GM12878 (cell line): ENCODE data around the gene DMAP1. TPM values are rescaled to one million over a fixed set of nuclear protein-coding genes. Genes with fewer than 3 reads are reported as not detected.

Experiments used
- ATAC-seq: fragments of 200-7000 bp; cut with Tn5 transposase; 3 replicates; pipeline ENCODE4 v1.9.1; 2020; ENCODE audit warnings: mild to moderate bottlenecking, moderate library complexity
- BruUV-seq: library from RNA; stranded (reverse); fragments of 400-500 nt; replicated peaks from 2 replicates; lab custom pipeline; 2021; lab: Mats Ljungman, UMichigan
- CTCF ChIA-PET: fragments of 300-600 bp; sonication (Branson Sonifier 250); formaldehyde crosslinking; extraction: SDS; loops from one replicate; lab custom pipeline; 2021; ENCODE audit warnings: inconsistent platforms; lab: Yijun Ruan, JAX
- POLR2A ChIA-PET: fragments of 350-600 bp; formaldehyde crosslinking; extraction: SDS; loops from one replicate; lab custom pipeline; 2021; ENCODE audit warnings: inconsistent platforms; lab: Charles Lee
- RAD21 ChIA-PET: fragments of 300-600 bp; sonication (Branson Sonifier 250); formaldehyde crosslinking; loops from one replicate; lab custom pipeline; 2023; ENCODE audit warnings: antibody characterized with exemption; ENCODE audit not compliant: unreplicated experiment; lab: Charles Lee
- SMC1A ChIA-PET: fragments of 300-600 bp; sonication (Branson Sonifier 250); formaldehyde crosslinking; loops from one replicate; lab custom pipeline; 2023; ENCODE audit not compliant: unreplicated experiment, uncharacterized antibody; lab: Charles Lee
- DNase-seq: peaks from one replicate; pipeline ENCODE4 v3.0.0-alpha.2; 2011; ENCODE audit warnings: low read depth, low spot score
- FAIRE-seq: peaks from 3 replicates; lab custom pipeline; 2011; peaks lifted over from hg19 to GRCh38; lab: Jason Lieb, UNC
- H2AFZ ChIP-seq: 2 replicates; pipeline ENCODE4 v1.6.0; 2011; ENCODE audit warnings: low read depth, low read length, control low read depth; ENCODE audit not compliant: control insufficient read depth
- H3K27ac ChIP-seq: 2 replicates; pipeline ENCODE4 v1.5.1; 2011; ENCODE audit warnings: control low read depth; ENCODE audit not compliant: control insufficient read depth, insufficient read depth
- H3K27me3 ChIP-seq, 2 experiments: replicated peaks in 1 of 2; 2 replicates each; pipeline versions ENCODE4 v1.6.0 to v1.6.1; 2011; ENCODE audit warnings: low read length in 1 of 2; ENCODE audit not compliant: control insufficient read depth in 2 of 2, insufficient read depth in 2 of 2
- H3K36me3 ChIP-seq, 2 experiments: 2 replicates each; pipeline ENCODE4 v1.5.1; 2011; ENCODE audit warnings: low read length in 1 of 2; ENCODE audit not compliant: control insufficient read depth in 2 of 2, insufficient read depth in 2 of 2
- H3K4me1 ChIP-seq: 2 replicates; pipeline ENCODE4 v1.6.1; 2011; ENCODE audit warnings: mild to moderate bottlenecking, low read length, moderate library complexity, mixed read lengths; ENCODE audit not compliant: control insufficient read depth, insufficient read depth
- H3K4me2 ChIP-seq: 2 replicates; pipeline ENCODE4 v1.6.0; 2011; ENCODE audit warnings: control low read depth; ENCODE audit not compliant: control insufficient read depth, insufficient read depth
- H3K4me3 ChIP-seq: fragments of 200-600 bp; sonication (generic); 2 replicates; pipeline ENCODE4 v1.5.1; 2016
- H3K79me2 ChIP-seq: 2 replicates; pipeline ENCODE4 v1.6.0; 2011; ENCODE audit warnings: low read length; ENCODE audit not compliant: control insufficient read depth, insufficient read depth
- H3K9ac ChIP-seq: 2 replicates; pipeline ENCODE4 v1.8.0; 2011; ENCODE audit warnings: low read length, control low read depth, mixed read lengths; ENCODE audit not compliant: control insufficient read depth, insufficient read depth
- H3K9me3 ChIP-seq: replicated peaks from 3 replicates; pipeline ENCODE4 v1.5.1; 2011; ENCODE audit warnings: mild to moderate bottlenecking, low read length; ENCODE audit not compliant: control insufficient read depth, insufficient read depth
- H4K20me1 ChIP-seq: 2 replicates; pipeline ENCODE4 v1.6.0; 2011; ENCODE audit not compliant: control insufficient read depth, insufficient read depth
- ATF3 ChIP-seq: IDR thresholded peaks from 2 replicates; pipeline ENCODE4 v1.6.1; 2011; ENCODE audit warnings: low read depth, mild to moderate bottlenecking, low read length, moderate library complexity, borderline replicate concordance; ENCODE audit errors: extremely low read depth
- FOXK2 ChIP-seq: fragments of 450-650 bp; IDR thresholded peaks from 2 replicates; pipeline ENCODE4 v1.6.1; 2017; ENCODE audit warnings: mild to moderate bottlenecking, moderate library complexity
- HDAC2 ChIP-seq: fragments of 200-600 bp; sonication (generic); IDR thresholded peaks from 2 replicates; pipeline ENCODE4 v1.6.1; 2017
- IRF5 ChIP-seq: fragments of 450-650 bp; IDR thresholded peaks from 2 replicates; pipeline ENCODE4 v1.6.1; 2017; ENCODE audit warnings: borderline replicate concordance
- PAX8 ChIP-seq: fragments of 450-650 bp; IDR thresholded peaks from 2 replicates; pipeline ENCODE4 v1.6.1; 2017; ENCODE audit warnings: mild to moderate bottlenecking, moderate library complexity
- POU2F2 ChIP-seq: IDR thresholded peaks from 3 replicates; pipeline ENCODE4 v1.6.1; 2011; ENCODE audit warnings: low read depth, mild to moderate bottlenecking, low read length, borderline replicate concordance
- RBBP5 ChIP-seq: fragments of 200-600 bp; sonication (generic); conservative IDR thresholded peaks from 2 replicates; pipeline ENCODE4 v1.6.1; 2016
- SMAD1 ChIP-seq: fragments of 450-650 bp; IDR thresholded peaks from 2 replicates; pipeline ENCODE4 v1.6.1; 2018; ENCODE audit warnings: mild to moderate bottlenecking, low read depth; ENCODE audit not compliant: partially characterized antibody
- SMAD5 ChIP-seq: IDR thresholded peaks from 2 replicates; pipeline ENCODE4 v1.6.1; 2016; ENCODE audit warnings: antibody characterized with exemption, low read depth
- SP1 ChIP-seq: IDR thresholded peaks from one replicate; pipeline ENCODE4 v1.6.1; 2011; ENCODE audit warnings: low read depth, low read length
- TAF1 ChIP-seq: IDR thresholded peaks from 2 replicates; pipeline ENCODE4 v1.6.1; 2011; ENCODE audit warnings: mild to moderate bottlenecking, low read depth, low read length, borderline replicate concordance
- TARDBP ChIP-seq: IDR thresholded peaks from 2 replicates; pipeline ENCODE4 v1.6.1; 2016; ENCODE audit warnings: borderline replicate concordance
- USF2 ChIP-seq: IDR thresholded peaks from 2 replicates; pipeline ENCODE4 v1.6.1; 2011; ENCODE audit warnings: low read depth, low read length, improper control_type of control experiment, borderline replicate concordance
- ZNF384 ChIP-seq: IDR thresholded peaks from 2 replicates; pipeline ENCODE4 v1.6.1; 2012; ENCODE audit warnings: low read depth, mild to moderate bottlenecking, low read length, improper control_type of control experiment, borderline replicate concordance
- WGBS: methylation state at CpG from one replicate; pipeline ENCODE4 v1.1.6; 2016; ENCODE audit warnings: low lambda C conversion rate; ENCODE audit not compliant: insufficient replicate concordance, insufficient coverage; ENCODE audit errors: missing lambda C conversion rate; 5-methylcytosine and 5-hydroxymethylcytosine counted together
- in situ Hi-C: fragments of 300-500 bp; cut with MboI; formaldehyde crosslinking; loops from 9 replicates; pipeline ENCODE4 v1.14.3; 2018; ENCODE audit warnings: mixed read lengths
- intact Hi-C: fragments of 100-400 bp; cut with micrococcal nuclease; formaldehyde crosslinking; loops from one replicate; pipeline ENCODE4 v1.14.2; 2022; ENCODE audit not compliant: unreplicated experiment
- polyA plus RNA-seq, 11 experiments: library from polyadenylated mRNA; depleted of rRNA in 4 of 11; unstranded in 6 of 11; stranded (reverse) in 5 of 11; fragments of >200 nt; fragmentation: Nextera tagmentation in 4 of 11; fragmentation: Illumina TruSeq in 1 of 11; extraction: Ambion mirVana in 4 of 11; extraction: Trizol in 1 of 11; gene quantifications; 1 replicate in 1 of 11; 2 replicates in 10 of 11; pipeline versions ENCODE4 v1.2.1 to v1.2.3, GENCODE V29; 2011 to 2016; ENCODE audit warnings: inconsistent platforms in 2 of 11, missing spikeins in 2 of 11, low read depth in 1 of 11
- total RNA-seq, 4 experiments: library from RNA; depleted of rRNA in 3 of 4; stranded (reverse); fragments of >200 nt in 3 of 4; fragmentation: Illumina TruSeq in 1 of 4; extraction: Trizol in 1 of 4; gene quantifications; 2 replicates each; pipeline versions ENCODE4 v1.2.1 to v1.2.3, GENCODE V29; 2013 to 2021
- TF ChIP-seq, protein P1 (sequence below): IDR thresholded peaks from 2 replicates; pipeline ENCODE4 v1.6.1; 2012; ENCODE audit warnings: low read depth, low read length, improper control_type of control experiment

The DMAP1 gene
- total and polyA plus RNA-seq, 10 of the 15 experiments (the other 5 are each of a cell fraction or from before 2014, with no cell fraction given): 1.9 to 59.1 (median 37.7) TPM

GRCh38 chr1:44266400-44267344, 53.4 kb downstream of the DMAP1 start:
- Histone ChIP-seq H3K4me2 (no peak overlapping the region), H3K4me1 (no peaks in the 10 kb centered on the region), H3K4me3 (no peak overlapping the region), H3K9ac (no peak overlapping the region), H3K36me3 (no peaks in the 10 kb centered on the region; a peak in 1 of 4 replicates), H3K79me2 (no peaks in the 10 kb centered on the region), H4K20me1 (no peaks in the 10 kb centered on the region; the same call in 1 of the 2 replicates), H2AFZ (no peak overlapping the region), H3K9me3 (no peaks in the 10 kb centered on the region), H3K27me3 (no peaks in the 10 kb centered on the region), H3K27ac (no peak overlapping the region)
- ChIA-PET CTCF (interaction anchor here (1.2 kb wide), 1 partner anchor 49 kb away, joined by 3 read pairs; no protein-coding TSS in a partner anchor), POLR2A (no interaction called here), RAD21 (interaction anchor here (1.2 kb wide), 1 partner anchor 12 kb away, joined by 3 read pairs; no protein-coding TSS in a partner anchor), SMC1A (interaction anchor here (2.1 kb wide), 1 partner anchor 11 kb away, joined by 7 read pairs; no protein-coding TSS in a partner anchor)
- ATAC-seq (no peak), DNase-seq (no peak), FAIRE-seq (no peak)
- in situ Hi-C loops (no loop called here), intact Hi-C loops (no loop called here)
- WGBS: 94% methylated on average over 6 of the region's 6 CpGs
- no TSS peak for BruUV-seq
- TF ChIP-seq SMAD1 (no peak), POU2F2 (no peak), SP1 (no peak), USF2 (no peak), IRF5 (no peak), TAF1 (no peak), HDAC2 (no peak), PAX8 (no peak), TARDBP (no peak), ATF3 (no peak), SMAD5 (no peak), FOXK2 (no peak), RBBP5 (no peak), ZNF384 (no peak)
- TF ChIP-seq, protein P1, sequence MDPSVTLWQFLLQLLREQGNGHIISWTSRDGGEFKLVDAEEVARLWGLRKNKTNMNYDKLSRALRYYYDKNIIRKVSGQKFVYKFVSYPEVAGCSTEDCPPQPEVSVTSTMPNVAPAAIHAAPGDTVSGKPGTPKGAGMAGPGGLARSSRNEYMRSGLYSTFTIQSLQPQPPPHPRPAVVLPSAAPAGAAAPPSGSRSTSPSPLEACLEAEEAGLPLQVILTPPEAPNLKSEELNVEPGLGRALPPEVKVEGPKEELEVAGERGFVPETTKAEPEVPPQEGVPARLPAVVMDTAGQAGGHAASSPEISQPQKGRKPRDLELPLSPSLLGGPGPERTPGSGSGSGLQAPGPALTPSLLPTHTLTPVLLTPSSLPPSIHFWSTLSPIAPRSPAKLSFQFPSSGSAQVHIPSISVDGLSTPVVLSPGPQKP: no peak
- TF ChIP-seq, all 136 proteins: peak for 0
